DMS 273 treated with DMSO at 0.1 percent for 48 hours (cell line): ENCODE results near the gene ASTN2.

Experiments used
- DNase-seq: peaks from one replicate; lab custom pipeline; 2025; lab: John Stamatoyannopoulos, UW

ASTN2 gene

DNA sequence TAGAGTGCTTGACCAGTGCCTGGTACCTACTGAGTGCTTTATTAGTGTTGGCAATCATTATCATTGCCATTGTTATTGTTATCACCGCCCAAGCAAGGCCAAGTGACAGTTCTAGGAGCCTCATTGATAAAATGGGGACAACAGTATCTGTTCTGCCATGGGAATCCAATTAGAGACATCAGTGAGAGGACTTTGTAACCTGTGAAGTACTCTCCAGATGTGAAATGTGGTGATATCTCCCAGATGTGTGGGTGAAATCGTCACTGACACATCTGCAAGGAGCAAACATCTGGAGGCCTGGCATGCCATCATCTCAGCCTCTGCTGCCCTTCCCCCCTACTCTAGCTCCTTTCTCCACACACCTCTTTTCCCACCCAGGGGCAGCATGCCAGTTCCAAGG lies 1000.5 kb downstream of the ASTN2 start:
- DNase-seq: no peak

GRCh38 chr9:116411506-116411905 lies 1003.4 kb downstream of the ASTN2 start:
- no peak for DNase-seq

- DNase-seq: no peak
These were observed 1005.2 kb downstream of the ASTN2 start for GRCh38 chr9:116409638-116410037.

DNA sequence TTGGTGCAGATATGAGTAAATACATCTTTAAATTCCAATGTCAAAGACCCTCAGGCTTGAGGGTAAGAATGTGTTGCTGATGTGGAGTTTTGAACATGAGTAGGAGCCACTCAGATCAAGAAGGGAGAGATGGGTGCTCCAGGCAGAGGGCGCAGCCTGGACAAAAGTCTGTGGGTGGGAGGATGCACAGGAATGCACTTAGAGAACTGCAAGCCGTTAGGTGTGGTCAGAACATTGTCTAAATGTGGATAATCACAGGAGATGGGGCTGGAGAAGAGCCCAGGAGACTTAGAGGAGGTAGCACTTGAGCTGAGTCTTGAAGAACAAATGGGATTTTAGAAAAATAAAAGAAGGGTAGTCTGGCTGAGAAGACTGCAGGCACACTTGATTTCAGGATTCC lies 1005.7 kb downstream of the ASTN2 start:
- no peak for DNase-seq

GRCh38 chr9:116406469-116406868 lies 1008.4 kb downstream of the ASTN2 start:
- no peak for DNase-seq

DNA sequence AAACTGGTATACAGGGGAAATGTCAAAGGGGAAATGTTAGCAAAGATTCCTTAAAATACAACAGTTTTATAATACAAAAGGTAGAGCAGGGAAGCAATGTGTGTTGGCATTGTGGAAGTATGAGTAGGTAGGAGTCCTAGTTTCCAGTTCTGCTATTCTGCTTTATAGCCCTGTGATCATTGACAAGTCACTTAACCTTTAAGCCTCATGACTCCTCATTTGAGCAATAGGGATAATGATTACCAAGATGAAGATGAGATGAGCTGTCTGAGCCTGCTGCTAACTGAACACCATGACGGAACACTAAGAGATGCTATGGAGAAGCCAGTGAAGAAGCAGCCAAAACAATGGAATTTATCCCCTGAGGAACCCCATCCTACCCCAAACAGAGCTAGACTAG lies 1009.5 kb downstream of the ASTN2 start:
- DNase-seq: no peak

GRCh38 chr9:116404228-116404627 lies 1010.6 kb downstream of the ASTN2 start:
- DNase-seq: no peak

GRCh38 chr9:116403171-116403570 lies 1011.7 kb downstream of the ASTN2 start:
- no peak for DNase-seq

- no peak for DNase-seq
These were observed 1019.2 kb downstream of the ASTN2 start for GRCh38 chr9:116395699-116396037.

- DNase-seq: no peak
These were observed 1019.8 kb downstream of the ASTN2 start for GRCh38 chr9:116394894-116395698.

GRCh38 chr9:116394070-116394469 lies 1020.8 kb downstream of the ASTN2 start:
- DNase-seq: no peak

GRCh38 chr9:116393198-116393597 lies 1021.7 kb downstream of the ASTN2 start:
- no peak for DNase-seq

DNA sequence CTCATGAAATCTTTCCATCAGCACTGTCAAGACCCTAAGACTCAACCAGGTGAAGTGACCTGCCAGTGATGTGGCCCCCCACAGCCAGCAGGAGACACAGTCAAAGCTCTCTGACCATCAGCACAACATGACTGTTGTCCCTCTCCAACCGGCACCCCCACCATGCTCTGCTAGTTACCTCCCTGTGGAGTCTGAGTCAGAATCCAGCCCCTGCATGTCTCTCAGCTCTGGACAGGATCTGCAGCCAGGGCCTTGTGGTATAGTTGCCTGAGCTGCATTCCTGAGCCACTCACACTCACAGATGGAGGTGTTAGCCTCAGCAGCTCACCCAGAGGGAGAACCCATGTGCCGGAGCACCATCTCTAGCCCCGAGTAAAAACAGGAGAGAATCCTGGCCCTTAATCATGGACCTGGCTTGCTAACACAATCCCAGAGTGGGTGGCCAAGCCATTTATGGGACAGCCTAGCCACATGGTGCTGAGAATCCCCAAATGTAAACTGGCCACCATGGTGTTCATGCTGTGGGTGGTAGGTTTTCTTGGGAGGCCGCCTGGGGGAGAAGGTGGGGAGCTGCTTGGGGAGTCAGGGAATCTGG lies 1023.5 kb downstream of the ASTN2 start:
- DNase-seq: no peak

GRCh38 chr9:116390303-116391228 lies 1024.3 kb downstream of the ASTN2 start:
- no peak for DNase-seq

DNA sequence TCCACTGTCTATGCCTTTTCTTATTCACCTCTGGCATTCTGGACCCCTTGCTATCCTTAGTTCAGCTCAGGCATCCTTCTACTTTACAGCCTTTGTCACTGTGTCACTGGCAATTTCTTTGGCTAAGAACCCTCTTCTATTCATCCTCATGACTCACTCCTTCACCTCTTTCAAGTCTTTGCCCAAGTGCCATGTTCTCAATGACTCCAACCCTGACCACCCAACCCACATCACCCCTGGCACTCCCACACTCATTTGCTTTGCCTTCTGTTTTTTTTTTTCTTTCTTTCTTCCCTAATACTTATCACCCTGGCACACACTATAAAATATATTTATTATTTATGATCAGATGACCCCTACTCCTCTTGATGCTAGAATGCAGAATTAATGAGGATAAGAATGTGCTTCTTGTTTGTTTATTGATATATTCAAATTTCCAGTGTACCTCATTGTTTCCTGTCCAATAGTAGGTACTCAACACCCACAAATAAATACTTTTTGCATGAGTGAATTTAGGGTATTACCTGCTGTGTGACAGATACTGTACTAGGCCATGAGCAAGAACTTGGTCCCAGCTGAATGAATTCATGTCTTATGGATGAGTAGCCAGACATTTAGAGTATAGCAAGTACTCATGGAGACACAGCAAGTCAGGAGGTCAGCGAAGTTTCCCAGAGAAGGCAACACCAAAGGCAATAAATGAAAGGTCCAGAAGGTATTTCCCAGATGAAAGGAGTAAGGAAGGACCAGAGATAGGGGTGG lies 1025.1 kb downstream of the ASTN2 start:
- DNase-seq: no peak

GRCh38 chr9:116387934-116388698 lies 1026.7 kb downstream of the ASTN2 start:
- no peak for DNase-seq

DNA sequence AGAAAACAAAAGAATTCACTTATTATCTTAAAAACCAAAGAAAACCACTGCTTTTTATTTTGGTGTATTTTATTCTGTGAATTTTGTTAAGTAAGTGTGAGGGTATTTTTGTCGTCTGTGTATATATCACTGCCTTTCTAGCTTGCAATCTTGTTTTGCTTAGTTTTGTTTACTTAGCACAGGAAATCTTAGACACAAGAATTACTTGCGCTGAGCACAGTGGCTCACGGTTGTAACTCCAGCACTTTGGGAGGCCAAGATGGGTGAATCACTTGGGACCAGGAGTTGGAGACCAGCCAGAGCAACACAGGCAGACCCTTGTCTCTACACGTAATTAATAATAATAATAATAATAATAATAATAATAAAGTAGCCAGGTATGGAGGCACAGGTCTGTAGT lies 1030.9 kb downstream of the ASTN2 start:
- no peak for DNase-seq

- no peak for DNase-seq
These were observed 1031.7 kb downstream of the ASTN2 start for GRCh38 chr9:116383133-116383532.

DNA sequence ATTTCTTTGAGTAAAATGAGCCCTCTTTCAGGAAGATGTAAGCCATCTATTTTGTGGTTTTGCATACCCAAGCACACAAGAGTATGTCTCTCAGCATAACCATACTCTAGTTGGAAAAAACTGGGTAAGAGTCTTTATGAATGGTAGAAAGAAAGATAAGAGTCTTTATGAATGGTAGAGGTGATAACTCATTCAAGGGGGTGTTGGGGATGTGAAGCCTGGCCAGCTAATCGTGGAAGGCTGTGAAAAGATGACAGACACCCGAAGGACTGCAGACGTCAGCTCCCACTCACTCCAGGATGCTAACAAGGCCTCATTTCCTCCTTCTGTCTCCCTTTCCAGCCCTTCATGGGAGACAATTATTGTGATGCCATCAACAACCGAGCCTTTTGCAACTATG lies 1032.8 kb downstream of the ASTN2 start:
- no peak for DNase-seq

- DNase-seq: no peak
These were observed 1033.5 kb downstream of the ASTN2 start for GRCh38 chr9:116381350-116381749.

GRCh38 chr9:116380496-116380995 lies 1034.3 kb downstream of the ASTN2 start:
- DNase-seq: no peak
